Urinary bladder (tissue), 4 donors: ENCODE measurements around the gene DNAJC30. TPM values are rescaled to one million over a fixed set of nuclear protein-coding genes. Genes with fewer than 3 reads are reported as not detected.
"Not testable (repeated sequence)": the region's sequence is repeated elsewhere in the genome, so short reads cannot be mapped to it uniquely, and the experiment has no call there.

Experiments
- DNase-seq: peaks from one replicate; pipeline ENCODE4 v3.0.0-alpha.2; 2015; ENCODE audit errors: extremely low spot score
- H3K27ac ChIP-seq: one replicate; pipeline ENCODE4 v1.5.1; 2013; ENCODE audit warnings: low read depth, mild to moderate bottlenecking, moderate library complexity
- H3K36me3 ChIP-seq: one replicate; pipeline ENCODE4 v1.6.1; 2013; ENCODE audit warnings: mild to moderate bottlenecking, moderate library complexity; ENCODE audit not compliant: insufficient read depth
- H3K4me1 ChIP-seq: one replicate; pipeline ENCODE4 v1.6.1; 2013; ENCODE audit warnings: mild to moderate bottlenecking, moderate library complexity; ENCODE audit not compliant: insufficient read depth
- H3K4me3 ChIP-seq: one replicate; pipeline ENCODE4 v1.5.1; 2013; ENCODE audit warnings: low read depth, low read length
- WGBS: extraction: QIAGEN DNeasy Blood & Tissue Kit; methylation state at CpG from one replicate; pipeline ENCODE4 v1.1.7; 2013; 5-methylcytosine and 5-hydroxymethylcytosine counted together
- polyA plus RNA-seq: library from polyadenylated mRNA; stranded (reverse); fragments of 200-250 nt; gene quantifications from one replicate; pipeline ENCODE4 v1.2.3, GENCODE V29; 2013
- total RNA-seq: library from RNA; depleted of rRNA; stranded (reverse); fragments of >200 nt; gene quantifications from one replicate; pipeline ENCODE4 v1.2.3, GENCODE V29; 2014
- donor health status: healthy with polysubstance abuse.
- donor health status: healthy.

DNAJC30 gene
- total and polyA plus RNA-seq, 2 donors: 2.6 to 11.4 TPM

- H3K4me3 ChIP-seq: peak overlapping the region; percentile 94
- no peaks in the 10 kb centered on the region for H3K36me3 ChIP-seq
- DNase-seq: no peak
- H3K27ac ChIP-seq: peak overlapping the region; percentile 48
- peaks cover 1% of the 10 kb centered on the region for H3K4me1 ChIP-seq
- 24% methylated on average over 58 of the region's 58 CpGs for whole genome bisulfite sequencing
Observed at GRCh38 chr7:73683788-73684693, 788 bp upstream of the DNAJC30 start.

- H3K27ac ChIP-seq: no peak overlapping the region
- WGBS: under 1% methylated on average over 33 of the region's 33 CpGs
- H3K36me3 ChIP-seq: no peaks in the 10 kb centered on the region
- H3K4me1 ChIP-seq: peaks cover 1% of the 10 kb centered on the region
- no peak for DNase-seq
- H3K4me3 ChIP-seq: peak overlapping the region; percentile 77
Observed at GRCh38 chr7:73682745-73683055, 553 bp downstream of the DNAJC30 start.

- no peak for DNase-seq
- WGBS: 82% methylated on average over 8 of the region's 8 CpGs
- Histone ChIP-seq H3K4me3 (no peak overlapping the region), H3K36me3 (no peaks in the 10 kb centered on the region), H3K4me1 (peaks cover 1% of the 10 kb centered on the region), H3K27ac (no peak overlapping the region)
Observed at GRCh38 chr7:73681031-73681430, 2.2 kb downstream of the DNAJC30 start.

GRCh38 chr7:73680501-73680900 lies 2.8 kb downstream of the DNAJC30 start:
- DNase-seq: no peak
- no peak overlapping the region for H3K27ac ChIP-seq
- no peak overlapping the region for H3K4me3 ChIP-seq
- no peaks in the 10 kb centered on the region for H3K36me3 ChIP-seq
- H3K4me1 ChIP-seq: peaks cover 1% of the 10 kb centered on the region
- WGBS: 85% methylated on average over 7 of the region's 7 CpGs

GRCh38 chr7:73679709-73680108 lies 3.5 kb downstream of the DNAJC30 start:
- peaks cover 1% of the 10 kb centered on the region for H3K4me1 ChIP-seq
- H3K27ac ChIP-seq: no peak overlapping the region
- no peak for DNase-seq
- WGBS: 91% methylated on average over 2 of the region's 2 CpGs
- H3K4me3 ChIP-seq: no peak overlapping the region
- no peaks in the 10 kb centered on the region for H3K36me3 ChIP-seq

GRCh38 chr7:73678862-73679261 lies 4.4 kb downstream of the DNAJC30 start:
- DNase-seq: no peak
- H3K36me3 ChIP-seq: no peaks in the 10 kb centered on the region
- no peak overlapping the region for H3K4me3 ChIP-seq
- no peak overlapping the region for H3K27ac ChIP-seq
- peaks cover 1% of the 10 kb centered on the region for H3K4me1 ChIP-seq
- WGBS: 87% methylated on average over 6 of the region's 6 CpGs

- not testable (repeated sequence) for H3K4me3 ChIP-seq, DNase-seq, H3K4me1 ChIP-seq, H3K36me3 ChIP-seq, H3K27ac ChIP-seq
- WGBS: 79% methylated on average over 9 of the region's 9 CpGs
Observed at GRCh38 chr7:73676062-73676461, 7.2 kb downstream of the DNAJC30 start.

- no peaks in the 10 kb centered on the region for H3K4me1 ChIP-seq
- no peak for DNase-seq
- no peaks in the 10 kb centered on the region for H3K36me3 ChIP-seq
- no peak overlapping the region for H3K4me3 ChIP-seq
- WGBS: 84% methylated on average over 1 of the region's 1 CpG
- no peak overlapping the region for H3K27ac ChIP-seq
Observed at GRCh38 chr7:73674468-73675124, 8.7 kb downstream of the DNAJC30 start.

GRCh38 chr7:73671857-73672445 lies 11.3 kb downstream of the DNAJC30 start:
- no peaks in the 10 kb centered on the region for H3K4me1 ChIP-seq
- H3K4me3 ChIP-seq: no peak overlapping the region
- H3K36me3 ChIP-seq: no peaks in the 10 kb centered on the region
- WGBS: 93% methylated on average over 15 of the region's 15 CpGs
- no peak for DNase-seq
- no peak overlapping the region for H3K27ac ChIP-seq

GRCh38 chr7:73671322-73671661 lies 12.0 kb downstream of the DNAJC30 start:
- no peak overlapping the region for H3K4me3 ChIP-seq
- no peak overlapping the region for H3K27ac ChIP-seq
- DNase-seq: no peak
- no peaks in the 10 kb centered on the region for H3K36me3 ChIP-seq
- WGBS: 38% methylated on average over 12 of the region's 12 CpGs
- H3K4me1 ChIP-seq: no peaks in the 10 kb centered on the region

GRCh38 chr7:73669858-73670385 lies 13.3 kb downstream of the DNAJC30 start:
- WGBS: 87% methylated on average over 12 of the region's 12 CpGs
- no peaks in the 10 kb centered on the region for H3K4me1 ChIP-seq
- H3K27ac ChIP-seq: no peak overlapping the region
- H3K36me3 ChIP-seq: no peaks in the 10 kb centered on the region
- no peak overlapping the region for H3K4me3 ChIP-seq
- DNase-seq: no peak

GRCh38 chr7:73669288-73669701 lies 14.0 kb downstream of the DNAJC30 start:
- WGBS: 73% methylated on average over 19 of the region's 19 CpGs
- DNase-seq: no peak
- H3K27ac ChIP-seq: no peak overlapping the region
- no peak overlapping the region for H3K4me3 ChIP-seq
- H3K36me3 ChIP-seq: no peaks in the 10 kb centered on the region
- no peaks in the 10 kb centered on the region for H3K4me1 ChIP-seq

- DNase-seq: no peak
Observed at GRCh38 chr7:73668886-73669230, 14.4 kb downstream of the DNAJC30 start.

More at GRCh38 chr7:73668886-73669230, 14.4 kb downstream of the DNAJC30 start:
- no peaks in the 10 kb centered on the region for H3K36me3 ChIP-seq
- H3K27ac ChIP-seq: no peak overlapping the region
- no peak overlapping the region for H3K4me3 ChIP-seq
- 24% methylated on average over 5 of the region's 5 CpGs for WGBS
- no peaks in the 10 kb centered on the region for H3K4me1 ChIP-seq
